Measurements from ENCODE around the gene DZIP3.

DNA sequence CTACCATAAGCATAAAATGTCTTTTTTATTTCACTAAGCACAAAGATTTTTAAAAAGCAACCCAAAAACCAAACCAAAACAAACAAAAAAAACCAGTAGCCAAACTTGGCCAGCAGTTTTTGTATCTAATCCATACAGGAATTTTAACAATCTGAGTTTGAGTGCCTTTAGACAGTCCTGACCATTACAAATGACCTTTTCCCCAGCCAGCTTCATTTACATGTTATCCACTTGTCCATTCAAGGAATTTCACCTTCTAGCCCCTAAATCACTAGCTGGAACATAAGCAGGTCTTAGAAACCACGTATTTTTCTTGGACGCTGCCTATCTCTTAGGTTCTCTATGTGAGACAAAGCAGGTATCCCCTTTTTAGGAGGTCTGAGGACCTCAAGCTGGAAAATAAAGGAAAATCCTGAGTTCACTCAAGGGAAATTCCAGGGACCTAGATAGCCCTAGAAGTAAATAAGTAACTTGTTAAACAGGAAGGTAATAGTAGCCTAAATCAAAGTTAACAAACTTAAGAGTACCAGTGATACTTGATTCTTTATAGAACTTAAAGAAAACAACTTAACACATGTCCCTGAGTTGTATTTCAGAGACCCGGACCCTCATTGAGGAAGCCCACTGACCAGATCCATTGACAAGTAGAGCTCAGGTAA is 34.5 kb upstream of the DZIP3 start:
- no peak for TF ChIP-seq POLR2A (IDR thresholded peaks at IDR 0.05)
- TF ChIP-seq, protein P1, sequence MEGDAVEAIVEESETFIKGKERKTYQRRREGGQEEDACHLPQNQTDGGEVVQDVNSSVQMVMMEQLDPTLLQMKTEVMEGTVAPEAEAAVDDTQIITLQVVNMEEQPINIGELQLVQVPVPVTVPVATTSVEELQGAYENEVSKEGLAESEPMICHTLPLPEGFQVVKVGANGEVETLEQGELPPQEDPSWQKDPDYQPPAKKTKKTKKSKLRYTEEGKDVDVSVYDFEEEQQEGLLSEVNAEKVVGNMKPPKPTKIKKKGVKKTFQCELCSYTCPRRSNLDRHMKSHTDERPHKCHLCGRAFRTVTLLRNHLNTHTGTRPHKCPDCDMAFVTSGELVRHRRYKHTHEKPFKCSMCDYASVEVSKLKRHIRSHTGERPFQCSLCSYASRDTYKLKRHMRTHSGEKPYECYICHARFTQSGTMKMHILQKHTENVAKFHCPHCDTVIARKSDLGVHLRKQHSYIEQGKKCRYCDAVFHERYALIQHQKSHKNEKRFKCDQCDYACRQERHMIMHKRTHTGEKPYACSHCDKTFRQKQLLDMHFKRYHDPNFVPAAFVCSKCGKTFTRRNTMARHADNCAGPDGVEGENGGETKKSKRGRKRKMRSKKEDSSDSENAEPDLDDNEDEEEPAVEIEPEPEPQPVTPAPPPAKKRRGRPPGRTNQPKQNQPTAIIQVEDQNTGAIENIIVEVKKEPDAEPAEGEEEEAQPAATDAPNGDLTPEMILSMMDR (IDR thresholded peaks at IDR 0.05), result no peak
